Urinary bladder (tissue), 4 donors: Measurements from ENCODE around the gene IQGAP2. TPM values are rescaled to one million over a fixed set of nuclear protein-coding genes. Genes with fewer than 3 reads are reported as not detected.

Experiments used
- DNase-seq: peaks from one replicate; pipeline ENCODE4 v3.0.0-alpha.2; 2015; ENCODE audit errors: extremely low spot score
- H3K27ac ChIP-seq: one replicate; pipeline ENCODE4 v1.5.1; 2013; ENCODE audit warnings: low read depth, mild to moderate bottlenecking, moderate library complexity
- H3K36me3 ChIP-seq: one replicate; pipeline ENCODE4 v1.6.1; 2013; ENCODE audit warnings: mild to moderate bottlenecking, moderate library complexity; ENCODE audit not compliant: insufficient read depth
- H3K4me1 ChIP-seq: one replicate; pipeline ENCODE4 v1.6.1; 2013; ENCODE audit warnings: mild to moderate bottlenecking, moderate library complexity; ENCODE audit not compliant: insufficient read depth
- H3K4me3 ChIP-seq: one replicate; pipeline ENCODE4 v1.5.1; 2013; ENCODE audit warnings: low read depth, low read length
- WGBS: extraction: QIAGEN DNeasy Blood & Tissue Kit; methylation state at CpG from one replicate; pipeline ENCODE4 v1.1.7; 2013; 5-methylcytosine and 5-hydroxymethylcytosine counted together
- polyA plus RNA-seq: library from polyadenylated mRNA; stranded (reverse); fragments of 200-250 nt; gene quantifications from one replicate; pipeline ENCODE4 v1.2.3, GENCODE V29; 2013
- total RNA-seq: library from RNA; depleted of rRNA; stranded (reverse); fragments of >200 nt; gene quantifications from one replicate; pipeline ENCODE4 v1.2.3, GENCODE V29; 2014
- donor health status: healthy with polysubstance abuse.
- donor health status: healthy.

IQGAP2 gene
- total and polyA plus RNA-seq, 2 donors = 4.5 to 29.6 TPM

GRCh38 chr5:76622973-76623596, 220.0 kb downstream of the IQGAP2 start, which contains the start of gene F2RL2:
F2RL2 (minus strand) TSS chr5:76623403; CDS start chr5:76623230, 173 bp downstream.
- H3K27ac ChIP-seq = peak within 1 kb of the TSS; percentile 32
- H3K4me3 ChIP-seq = no peak within 1 kb of the TSS
- no peaks in the 10 kb centered on the region for H3K4me1 ChIP-seq
- DNase-seq = no peak
- 18% methylated on average over 7 of the region's 7 CpGs for WGBS
- no peaks in the 10 kb centered on the region for H3K36me3 ChIP-seq

GRCh38 chr5:76625087-76625815, 222.2 kb downstream of the IQGAP2 start:
- DNase-seq = no peak
- Histone ChIP-seq H3K4me3 (no peak overlapping the region), H3K4me1 (no peaks in the 10 kb centered on the region), H3K27ac (no peak overlapping the region), H3K36me3 (no peaks in the 10 kb centered on the region)
- 51% methylated on average over 8 of the region's 8 CpGs for WGBS

- DNase-seq = no peak
- Histone ChIP-seq H3K27ac (no peak overlapping the region), H3K4me1 (no peaks in the 10 kb centered on the region), H3K36me3 (no peaks in the 10 kb centered on the region), H3K4me3 (no peak overlapping the region)
- WGBS = 80% methylated on average over 6 of the region's 6 CpGs
These were observed 223.7 kb downstream of the IQGAP2 start for GRCh38 chr5:76626738-76627137.

GRCh38 chr5:76634661-76635060, 231.6 kb downstream of the IQGAP2 start:
- no peak overlapping the region for H3K4me3 ChIP-seq
- no peak for DNase-seq
- 67% methylated on average over 4 of the region's 4 CpGs for WGBS
- H3K27ac ChIP-seq = no peak overlapping the region
- H3K36me3 ChIP-seq = no peaks in the 10 kb centered on the region
- H3K4me1 ChIP-seq = no peaks in the 10 kb centered on the region

GRCh38 chr5:76637490-76637889, 234.4 kb downstream of the IQGAP2 start:
- 91% methylated on average over 2 of the region's 2 CpGs for WGBS
- Histone ChIP-seq H3K4me1 (no peaks in the 10 kb centered on the region), H3K36me3 (no peaks in the 10 kb centered on the region), H3K4me3 (no peak overlapping the region), H3K27ac (no peak overlapping the region)
- no peak for DNase-seq

DNA sequence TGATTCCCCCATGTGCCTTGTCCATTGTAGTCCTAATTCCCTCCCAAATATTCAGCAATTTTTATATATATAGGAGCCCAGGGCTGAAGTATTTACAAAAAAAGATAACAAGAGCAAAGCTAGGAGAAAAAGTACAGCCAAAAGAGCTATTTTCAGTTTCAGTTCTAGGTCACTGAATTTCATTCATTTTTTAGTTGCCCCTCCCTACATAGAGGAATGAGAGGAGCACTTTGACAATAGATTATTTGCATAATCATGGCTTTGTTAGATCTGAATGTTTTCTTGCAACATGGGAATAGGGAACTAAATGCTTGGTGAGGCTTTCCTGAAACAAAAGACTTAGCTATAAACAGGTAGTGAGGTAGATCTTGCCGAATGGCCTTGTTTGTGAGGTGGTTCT, 235.4 kb downstream of the IQGAP2 start:
- H3K4me3 ChIP-seq = no peak overlapping the region
- WGBS = 70% methylated on average over 1 of the region's 1 CpG
- no peak for DNase-seq
- H3K27ac ChIP-seq = no peak overlapping the region
- H3K4me1 ChIP-seq = no peaks in the 10 kb centered on the region
- H3K36me3 ChIP-seq = no peaks in the 10 kb centered on the region

DNA sequence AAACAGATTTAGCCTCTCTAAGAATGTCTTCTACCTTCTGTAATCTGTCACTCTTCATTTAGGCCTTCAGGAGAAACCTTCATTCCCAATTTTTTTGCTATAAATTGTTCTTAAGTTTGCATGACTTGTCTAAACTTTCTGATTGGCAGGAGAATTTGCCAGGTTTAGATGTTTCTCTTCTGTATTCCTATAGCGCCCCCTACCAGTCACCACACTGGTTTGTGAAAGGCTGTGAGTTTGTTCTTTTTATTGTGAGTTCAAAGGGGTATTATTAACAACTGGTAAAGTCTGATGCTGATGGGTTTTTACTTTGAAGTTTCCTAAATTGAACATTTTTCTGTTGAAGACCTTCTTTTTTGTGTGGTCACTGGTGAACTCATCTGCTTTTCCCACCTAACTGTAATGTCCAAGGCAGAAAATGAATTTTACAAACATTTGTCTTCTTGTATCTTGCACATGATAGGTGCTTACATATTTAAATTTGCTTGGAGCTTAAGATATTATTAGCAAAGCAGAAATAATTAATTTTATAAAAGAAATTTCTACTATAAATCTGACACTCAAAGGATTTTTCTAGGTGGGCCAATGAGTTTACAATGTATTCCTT, 238.5 kb downstream of the IQGAP2 start:
- no peak overlapping the region for H3K4me3 ChIP-seq
- H3K4me1 ChIP-seq = no peaks in the 10 kb centered on the region
- WGBS = 23% methylated on average over 1 of the region's 1 CpG
- no peak overlapping the region for H3K27ac ChIP-seq
- H3K36me3 ChIP-seq = no peaks in the 10 kb centered on the region
- peak; percentile 14 for DNase-seq

DNA sequence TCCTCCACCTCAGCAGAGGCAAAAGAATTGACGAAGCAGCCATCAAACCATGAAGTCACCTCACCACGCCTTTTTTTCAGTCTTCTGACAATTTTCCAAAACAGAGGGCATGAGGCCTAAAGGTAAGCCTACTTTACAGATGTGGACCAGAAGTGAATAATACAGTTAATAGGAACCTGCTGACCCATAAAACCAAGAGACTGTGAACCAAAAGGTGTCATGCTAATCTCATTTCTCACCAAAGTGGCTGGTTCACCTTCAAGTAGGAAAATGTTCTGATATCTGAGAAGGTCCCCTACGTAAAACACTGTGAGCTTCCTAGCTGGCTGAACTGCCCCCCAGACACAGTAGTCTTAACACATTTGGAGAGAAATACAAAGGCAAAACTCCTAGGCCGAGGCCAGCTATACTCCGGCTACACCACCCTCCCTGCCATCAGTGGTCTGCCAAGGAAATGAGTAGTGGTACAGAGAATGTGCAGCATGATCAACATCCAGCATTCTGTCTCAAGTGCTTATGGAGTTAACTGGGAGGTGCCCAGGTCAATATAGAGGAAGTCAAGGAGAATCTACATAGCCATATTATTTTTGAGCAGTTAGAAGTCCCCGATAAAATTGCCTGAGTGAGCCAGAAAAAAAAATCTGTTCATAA, 239.4 kb downstream of the IQGAP2 start:
- DNase-seq = no peak
- H3K4me3 ChIP-seq = no peak overlapping the region
- WGBS = 81% methylated on average over 6 of the region's 6 CpGs
- H3K27ac ChIP-seq = no peak overlapping the region
- H3K4me1 ChIP-seq = no peaks in the 10 kb centered on the region
- H3K36me3 ChIP-seq = no peaks in the 10 kb centered on the region

- Histone ChIP-seq H3K36me3 (no peaks in the 10 kb centered on the region), H3K4me3 (no peak overlapping the region), H3K27ac (no peak overlapping the region), H3K4me1 (no peaks in the 10 kb centered on the region)
- no peak for DNase-seq
These were observed 240.3 kb downstream of the IQGAP2 start for GRCh38 chr5:76643371-76643770.

GRCh38 chr5:76649140-76649539, 246.1 kb downstream of the IQGAP2 start:
- Histone ChIP-seq H3K27ac (no peak overlapping the region), H3K4me3 (no peak overlapping the region), H3K36me3 (no peaks in the 10 kb centered on the region), H3K4me1 (no peaks in the 10 kb centered on the region)
- 98% methylated on average over 2 of the region's 2 CpGs for WGBS
- DNase-seq = no peak

- Histone ChIP-seq H3K36me3 (no peaks in the 10 kb centered on the region), H3K4me1 (no peaks in the 10 kb centered on the region), H3K4me3 (no peak overlapping the region), H3K27ac (no peak overlapping the region)
- whole genome bisulfite sequencing = 85% methylated on average over 3 of the region's 3 CpGs
- DNase-seq = no peak
These were observed 249.8 kb downstream of the IQGAP2 start for GRCh38 chr5:76652809-76653414.

DNA sequence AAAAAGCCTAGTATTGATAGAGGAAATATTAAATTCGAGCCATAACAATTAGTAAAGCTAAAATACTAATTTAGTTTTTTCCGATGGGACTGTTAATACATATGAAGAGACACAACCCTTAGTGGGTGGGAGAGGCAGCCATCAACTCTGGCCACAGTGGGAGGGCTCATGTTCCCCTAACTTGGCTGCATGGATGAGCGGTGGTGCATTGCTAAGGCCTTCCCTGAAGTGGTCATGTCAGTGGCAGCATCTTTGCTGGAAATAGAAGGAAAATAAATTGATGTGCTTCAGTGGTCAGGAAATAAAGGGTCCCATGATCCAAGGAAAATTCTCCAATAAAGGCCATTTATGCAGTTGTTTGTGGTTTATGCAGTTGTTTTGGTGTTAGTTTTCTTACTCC, 254.0 kb downstream of the IQGAP2 start:
- no peaks in the 10 kb centered on the region for H3K36me3 ChIP-seq
- 96% methylated on average over 3 of the region's 3 CpGs for WGBS
- H3K4me3 ChIP-seq = no peak overlapping the region
- H3K27ac ChIP-seq = no peak overlapping the region
- H3K4me1 ChIP-seq = no peaks in the 10 kb centered on the region
- DNase-seq = no peak

DNA sequence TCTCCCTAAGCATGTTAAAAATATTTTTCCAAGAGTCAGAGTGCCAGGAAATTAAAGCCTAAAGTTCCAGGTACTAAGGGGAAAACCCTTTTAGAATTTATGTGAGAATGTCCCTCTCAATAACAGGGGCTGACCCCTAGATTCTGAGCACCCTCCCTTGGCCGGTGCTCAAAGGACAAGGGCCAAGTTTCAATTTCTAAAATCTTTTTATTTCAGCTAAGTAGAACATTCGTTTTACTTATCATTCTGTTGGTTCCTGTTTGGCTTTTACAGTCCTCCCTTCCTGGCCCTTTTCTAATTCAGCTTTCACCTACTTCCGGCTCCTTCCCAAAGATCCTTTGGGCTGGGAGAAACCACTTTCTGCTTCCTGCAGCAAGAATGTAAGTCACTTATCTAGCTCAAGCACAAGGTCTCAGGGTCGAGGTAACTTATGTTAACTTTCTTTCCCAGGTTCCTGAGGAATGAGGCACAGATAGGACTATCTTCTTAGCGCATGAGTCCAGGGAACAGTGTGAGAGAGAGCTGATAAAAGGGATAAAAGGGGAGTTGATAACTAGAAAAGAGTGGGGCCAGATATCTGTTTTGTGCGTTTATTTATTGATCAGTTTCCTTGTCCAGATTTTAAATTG, 254.7 kb downstream of the IQGAP2 start:
- Histone ChIP-seq H3K36me3 (no peaks in the 10 kb centered on the region), H3K27ac (no peak overlapping the region)

More for the DNA sequence above, 254.7 kb downstream of the IQGAP2 start:
- 58% methylated on average over 6 of the region's 6 CpGs for WGBS
- Histone ChIP-seq H3K4me1 (no peaks in the 10 kb centered on the region), H3K4me3 (no peak overlapping the region)
- DNase-seq = no peak
